KMS-11 (cell line): Measurements from ENCODE around the gene FGF21.
"Not testable (repeated sequence)": the region's sequence is repeated elsewhere in the genome, so short reads cannot be mapped to it uniquely, and the experiment has no call there.

Experiments used
- H2AFZ ChIP-seq: fragments of 200-600 bp; sonication (generic); 2 replicates; pipeline ENCODE4 v1.6.1; 2016; ENCODE audit warnings: antibody characterized with exemption, mixed run types, low read depth
- H3K27ac ChIP-seq: fragments of 200-600 bp; sonication (generic); 2 replicates; pipeline ENCODE4 v1.6.1; 2016; ENCODE audit warnings: mild to moderate bottlenecking, mixed run types
- H3K27me3 ChIP-seq: fragments of 200-600 bp; sonication (generic); 2 replicates; pipeline ENCODE4 v1.6.1; 2017; ENCODE audit warnings: mild to moderate bottlenecking, low read depth, mixed run types, moderate library complexity; ENCODE audit not compliant: insufficient read depth
- H3K36me3 ChIP-seq: fragments of 200-600 bp; sonication (generic); 2 replicates; pipeline ENCODE4 v1.6.1; 2017; ENCODE audit warnings: mild to moderate bottlenecking, mixed run types; ENCODE audit not compliant: insufficient read depth
- H3K4me1 ChIP-seq: fragments of 200-600 bp; sonication (generic); 2 replicates; pipeline ENCODE4 v1.6.1; 2016; ENCODE audit warnings: mild to moderate bottlenecking, low read depth, mixed run types; ENCODE audit not compliant: poor library complexity, severe bottlenecking
- H3K4me2 ChIP-seq: fragments of 200-600 bp; sonication (generic); 2 replicates; pipeline ENCODE4 v1.7.0; 2016; ENCODE audit warnings: mild to moderate bottlenecking, mixed run types
- H3K4me3 ChIP-seq: fragments of 200-600 bp; sonication (generic); IDR thresholded peaks from 2 replicates; pipeline ENCODE4 v1.6.1; 2017; ENCODE audit warnings: low read depth, low read length, mixed read lengths; ENCODE audit not compliant: insufficient read depth
- H3K79me2 ChIP-seq: fragments of 200-600 bp; sonication (generic); 2 replicates; pipeline ENCODE4 v1.6.1; 2016; ENCODE audit warnings: low read depth, mixed run types; ENCODE audit not compliant: insufficient read depth
- H3K9ac ChIP-seq: fragments of 200-600 bp; sonication (generic); 2 replicates; pipeline ENCODE4 v1.6.1; 2016; ENCODE audit warnings: mild to moderate bottlenecking, mixed run types
- H4K20me1 ChIP-seq: fragments of 200-600 bp; sonication (generic); 2 replicates; pipeline ENCODE4 v1.6.1; 2016; ENCODE audit warnings: mild to moderate bottlenecking, mixed run types; ENCODE audit not compliant: insufficient read depth
- CTCF ChIP-seq: fragments of 200-600 bp; sonication (generic); conservative IDR thresholded peaks from 2 replicates; pipeline ENCODE4 v1.6.1; 2017; ENCODE audit warnings: low read depth, mild to moderate bottlenecking, antibody characterized with exemption, low read length, moderate library complexity, mixed read lengths

The FGF21 gene

GRCh38 chr19:48713864-48714755, 41.2 kb upstream of the FGF21 start:
- Histone ChIP-seq H3K4me1 (peaks cover 11% of the 10 kb centered on the region), H3K4me3 (no peak overlapping the region), H4K20me1 (no peaks in the 10 kb centered on the region), H3K27me3 (no peaks in the 10 kb centered on the region; the same call in 1 of the 2 replicates), H3K36me3 (no peaks in the 10 kb centered on the region), H3K4me2 (peak overlapping the region; percentile 78), H2AFZ (peak overlapping the region; percentile 92), H3K27ac (no peak overlapping the region; the same call in 1 of the 2 replicates), H3K79me2 (no peaks in the 10 kb centered on the region), H3K9ac (peak overlapping the region; percentile 23; the same call in 1 of the 2 replicates)
- no peak for TF ChIP-seq CTCF

GRCh38 chr19:48714759-48715675, 40.3 kb upstream of the FGF21 start:
- Histone ChIP-seq H3K9ac (peak overlapping the region; percentile 23; the same call in 1 of the 2 replicates), H2AFZ (peak overlapping the region; percentile 80), H4K20me1 (no peaks in the 10 kb centered on the region), H3K27me3 (no peaks in the 10 kb centered on the region; the same call in 1 of the 2 replicates), H3K4me1 (peaks cover 13% of the 10 kb centered on the region), H3K36me3 (no peaks in the 10 kb centered on the region), H3K4me2 (peak overlapping the region; percentile 59), H3K27ac (no peak overlapping the region; the same call in 1 of the 2 replicates), H3K4me3 (no peak overlapping the region), H3K79me2 (no peaks in the 10 kb centered on the region)
- no peak for TF ChIP-seq CTCF

GRCh38 chr19:48715681-48716171, 39.6 kb upstream of the FGF21 start:
- no peak for TF ChIP-seq CTCF
- no peaks in the 10 kb centered on the region for H3K79me2 ChIP-seq
- no peak overlapping the region for H3K4me3 ChIP-seq
- H3K27ac ChIP-seq = no peak overlapping the region
- H3K36me3 ChIP-seq = no peaks in the 10 kb centered on the region
- no peak overlapping the region for H3K9ac ChIP-seq
- H4K20me1 ChIP-seq = no peaks in the 10 kb centered on the region
- no peak overlapping the region for H3K4me2 ChIP-seq
- peaks cover 15% of the 10 kb centered on the region for H3K4me1 ChIP-seq
- H3K27me3 ChIP-seq = no peaks in the 10 kb centered on the region; the same call in 1 of the 2 replicates
- H2AFZ ChIP-seq = no peak overlapping the region

GRCh38 chr19:48716562-48717291, 38.6 kb upstream of the FGF21 start:
- no peak overlapping the region for H3K4me2 ChIP-seq

GRCh38 chr19:48718106-48718505, 37.2 kb upstream of the FGF21 start:
- not testable (repeated sequence) for H3K4me2 ChIP-seq, H3K9ac ChIP-seq, H3K4me3 ChIP-seq

More at GRCh38 chr19:48716562-48717291, 38.6 kb upstream of the FGF21 start:
- H2AFZ ChIP-seq = no peak overlapping the region
- H3K9ac ChIP-seq = no peak overlapping the region
- H3K79me2 ChIP-seq = no peaks in the 10 kb centered on the region
- H3K36me3 ChIP-seq = no peaks in the 10 kb centered on the region
- H4K20me1 ChIP-seq = no peaks in the 10 kb centered on the region
- H3K27ac ChIP-seq = no peak overlapping the region
- H3K27me3 ChIP-seq = no peaks in the 10 kb centered on the region; the same call in 1 of the 2 replicates
- no peak for TF ChIP-seq CTCF
- H3K4me3 ChIP-seq = no peak overlapping the region
- peaks cover 19% of the 10 kb centered on the region for H3K4me1 ChIP-seq

More at GRCh38 chr19:48718106-48718505, 37.2 kb upstream of the FGF21 start:
- H3K36me3 ChIP-seq, H3K27ac ChIP-seq, H2AFZ ChIP-seq, H3K27me3 ChIP-seq, H4K20me1 ChIP-seq, H3K79me2 ChIP-seq: not testable (repeated sequence)
- peaks cover 17% of the 10 kb centered on the region for H3K4me1 ChIP-seq
